Myocyte (in vitro differentiated cells): ENCODE results near the gene BCL2. TPM values are rescaled to one million over a fixed set of nuclear protein-coding genes. Genes with fewer than 3 reads are reported as not detected.

Experiments used
- DNase-seq: peaks from one replicate; pipeline ENCODE4 v3.0.0-alpha.2; 2012; ENCODE audit warnings: low read depth
- total RNA-seq: library from RNA; depleted of rRNA; stranded (reverse); fragments of >200 nt; gene quantifications from 2 replicates; pipeline ENCODE4 v1.2.3, GENCODE V29; 2014

The BCL2 gene
- total RNA-seq, 1 donor from 2014 or later: 4.2 TPM

DNA sequence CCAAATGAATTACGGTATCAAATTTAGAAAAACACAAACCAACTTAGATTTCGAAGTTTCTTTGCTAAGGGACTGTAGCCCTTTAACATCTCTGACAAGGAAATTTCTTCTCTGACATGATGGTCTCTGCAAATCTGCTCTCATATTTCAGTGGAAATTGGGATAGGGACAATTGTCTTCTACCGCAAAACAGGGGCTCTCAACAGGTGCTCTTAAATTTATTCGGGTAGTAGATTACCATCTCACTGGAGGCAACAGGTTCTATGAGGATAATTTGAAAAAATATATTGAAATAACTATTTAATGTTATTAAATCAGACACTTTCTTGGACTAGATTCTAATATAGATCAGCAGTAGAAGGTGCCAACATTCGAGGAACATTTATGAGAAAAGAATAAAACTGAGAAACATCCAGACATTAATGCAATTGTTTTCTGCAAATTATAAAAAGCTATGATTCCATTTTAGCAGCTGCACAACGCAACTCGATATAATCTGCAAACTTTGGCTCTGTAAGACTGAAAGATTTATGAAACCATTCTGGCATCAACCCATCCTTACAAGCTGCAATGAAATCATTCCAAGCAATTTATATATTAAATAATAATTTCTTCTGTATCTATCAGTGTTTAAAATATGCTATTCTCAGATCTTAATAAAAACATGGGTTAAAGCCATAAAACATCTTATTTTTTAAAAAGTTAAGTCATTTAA, 10.0 kb upstream of the BCL2 start:
- no peak for DNase-seq

DNA sequence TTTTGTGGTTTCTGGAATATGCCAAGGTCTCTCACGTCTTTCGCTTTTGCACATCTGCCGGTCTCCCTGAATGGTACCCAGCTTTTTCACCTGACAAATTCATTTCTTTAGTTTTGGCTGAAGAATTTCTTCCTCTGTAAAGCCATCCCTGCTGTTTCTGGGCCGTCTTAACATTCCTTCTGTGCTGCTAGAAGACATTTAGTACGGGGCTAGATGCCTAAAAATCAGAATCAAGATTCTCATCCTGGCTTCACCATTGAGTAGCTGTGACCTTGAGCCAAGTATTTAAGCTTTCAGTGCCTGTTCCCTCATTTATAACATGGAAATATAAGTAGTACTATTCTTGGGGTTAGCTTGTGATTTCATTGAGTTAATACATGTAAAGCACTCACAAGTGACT, 6.4 kb upstream of the BCL2 start:
- DNase-seq: no peak

GRCh38 chr18:63325086-63325686, 5.6 kb upstream of the BCL2 start:
- no peak for DNase-seq

DNA sequence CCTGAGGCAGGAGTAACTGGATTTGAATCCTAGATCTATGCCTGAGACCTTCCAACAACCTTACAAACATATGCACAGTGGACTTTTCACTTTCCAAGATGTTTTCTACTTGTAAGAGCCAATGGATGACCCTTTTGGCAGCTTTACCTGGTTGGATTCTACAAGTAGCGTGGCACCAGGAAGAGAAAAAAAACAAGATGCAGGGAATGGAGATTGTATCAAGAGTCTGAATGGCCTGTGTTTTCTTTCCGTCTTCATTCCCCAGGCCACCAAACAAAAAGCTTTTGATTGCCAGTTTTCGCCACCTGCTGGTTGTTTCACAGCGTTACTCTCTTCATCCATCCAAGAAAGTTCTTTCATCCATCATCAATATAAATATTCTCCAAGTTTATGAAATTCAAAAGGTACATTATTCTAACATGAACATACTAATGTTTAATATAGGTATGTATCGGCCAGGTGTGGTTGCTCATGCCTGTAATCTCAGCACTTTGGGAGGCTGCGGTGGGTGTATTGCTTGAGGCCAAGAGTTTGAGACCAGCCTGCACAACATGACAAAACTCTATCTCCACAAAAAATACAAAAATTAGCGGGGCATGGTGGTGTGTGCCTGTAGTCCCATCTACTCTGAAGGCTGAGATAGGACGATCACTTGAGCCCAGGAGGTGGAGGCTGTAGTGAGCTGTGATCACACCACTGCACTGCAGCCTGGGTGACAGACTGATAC, 3.5 kb upstream of the BCL2 start:
- peak; percentile 79 for DNase-seq

DNA sequence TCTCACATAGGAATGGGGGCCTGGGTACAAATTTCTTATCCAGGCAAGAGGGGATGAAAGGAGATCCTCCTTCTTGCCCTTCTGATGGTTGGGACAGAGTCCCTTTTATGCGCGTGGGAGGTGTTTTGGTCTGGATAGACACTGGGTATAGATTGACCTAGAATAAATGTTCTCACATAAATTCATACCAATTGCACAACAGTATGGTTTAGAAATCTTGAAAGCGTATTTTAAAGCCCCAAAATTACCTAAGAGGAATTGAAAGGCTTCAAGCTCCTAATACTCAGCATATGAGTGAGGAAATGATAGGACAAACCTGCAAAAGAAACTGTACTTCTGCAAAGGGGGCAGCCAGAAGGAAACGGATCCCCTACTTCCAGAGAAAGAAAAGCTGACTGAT, 2.6 kb upstream of the BCL2 start:
- no peak for DNase-seq

DNA sequence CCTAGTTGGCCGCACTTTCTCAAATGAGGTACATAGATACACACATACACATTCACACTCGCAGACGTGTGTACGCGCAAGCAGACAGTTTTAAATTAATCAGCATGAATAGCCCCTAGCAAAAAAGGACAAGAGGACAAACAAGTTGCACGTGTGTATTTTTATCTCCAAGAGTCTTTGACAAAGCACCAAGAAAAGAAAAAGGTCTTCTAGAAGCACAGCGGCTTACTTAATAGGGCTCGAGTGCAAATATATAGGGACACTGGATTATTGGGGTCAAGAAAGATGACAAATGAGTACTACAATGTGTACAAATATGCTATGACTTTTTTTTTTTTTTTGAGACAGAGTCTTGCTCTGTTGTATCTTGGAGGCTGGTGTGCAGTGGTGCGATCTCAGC, 1.7 kb upstream of the BCL2 start:
- DNase-seq: no peak

- no peak for DNase-seq
Measured at GRCh38 chr18:63320975-63321265, 1.4 kb upstream of the BCL2 start.

DNA sequence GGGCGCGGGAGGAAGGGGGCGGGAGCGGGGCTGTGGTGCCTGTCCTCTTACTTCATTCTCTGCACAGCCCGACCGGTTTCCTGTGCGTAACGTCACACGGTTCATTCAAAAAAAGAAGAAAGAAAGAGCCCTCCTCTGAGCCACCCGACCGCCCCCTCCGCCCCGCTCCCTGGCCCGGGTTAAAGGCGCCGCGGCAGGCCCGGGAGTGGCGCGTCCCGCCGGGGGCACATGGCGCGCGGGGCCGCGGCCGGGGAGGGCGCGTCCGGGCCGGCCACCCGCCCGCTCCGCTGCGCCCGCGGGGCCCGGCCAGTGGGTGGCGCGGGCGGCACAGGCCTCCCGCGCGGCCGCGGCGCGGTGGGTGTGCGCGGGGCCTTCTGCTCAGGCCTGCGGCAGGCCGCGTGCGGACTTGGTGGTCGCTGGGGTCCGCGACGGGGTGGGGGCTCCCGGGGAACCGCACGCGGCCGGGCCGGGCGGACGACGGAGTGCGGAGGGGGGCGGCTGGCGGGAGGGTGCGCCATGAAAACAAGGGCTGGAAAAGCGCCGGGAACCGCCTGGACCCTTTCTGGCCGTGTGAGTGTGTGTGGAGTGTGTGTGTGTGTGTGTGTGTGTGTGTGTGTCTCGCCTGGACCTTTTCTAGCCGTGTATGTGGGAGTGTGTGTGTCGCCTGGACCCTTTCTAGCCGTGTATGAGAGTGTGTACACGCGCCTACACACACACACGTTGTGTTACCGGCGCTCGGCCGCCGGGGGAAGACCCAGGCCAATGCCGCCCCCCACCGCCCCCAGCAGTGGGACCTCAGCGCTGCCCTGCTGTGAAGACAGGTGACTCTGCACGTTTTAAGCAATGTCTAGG, 780 bp upstream of the BCL2 start:
- DNase-seq: peak; percentile 82

DNA sequence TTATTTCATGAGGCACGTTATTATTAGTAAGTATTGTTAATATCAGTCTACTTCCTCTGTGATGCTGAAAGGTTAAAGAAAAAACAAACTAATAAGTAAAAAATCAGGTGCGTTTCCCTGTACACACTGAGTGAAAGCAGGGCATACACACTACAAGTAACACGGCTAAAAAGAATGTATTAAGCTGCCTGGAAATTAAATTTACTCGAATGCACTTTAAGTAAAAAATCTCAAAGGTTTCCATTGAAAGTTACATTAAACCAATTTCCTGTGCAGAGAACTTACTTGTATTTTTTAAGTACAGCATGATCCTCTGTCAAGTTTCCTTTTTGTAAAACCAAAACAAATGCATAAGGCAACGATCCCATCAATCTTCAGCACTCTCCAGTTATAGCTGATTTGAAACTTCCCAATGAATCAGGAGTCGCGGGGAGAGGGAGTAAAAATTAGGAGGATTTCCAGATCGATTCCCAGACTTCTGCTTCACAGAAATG, 633 bp downstream of the BCL2 start:
- DNase-seq: no peak

GRCh38 chr18:63317982-63318888, 1.3 kb downstream of the BCL2 start:
- peak; percentile 13 for DNase-seq

- no peak for DNase-seq
Measured at GRCh38 chr18:63317556-63317946, 2.0 kb downstream of the BCL2 start.

DNA sequence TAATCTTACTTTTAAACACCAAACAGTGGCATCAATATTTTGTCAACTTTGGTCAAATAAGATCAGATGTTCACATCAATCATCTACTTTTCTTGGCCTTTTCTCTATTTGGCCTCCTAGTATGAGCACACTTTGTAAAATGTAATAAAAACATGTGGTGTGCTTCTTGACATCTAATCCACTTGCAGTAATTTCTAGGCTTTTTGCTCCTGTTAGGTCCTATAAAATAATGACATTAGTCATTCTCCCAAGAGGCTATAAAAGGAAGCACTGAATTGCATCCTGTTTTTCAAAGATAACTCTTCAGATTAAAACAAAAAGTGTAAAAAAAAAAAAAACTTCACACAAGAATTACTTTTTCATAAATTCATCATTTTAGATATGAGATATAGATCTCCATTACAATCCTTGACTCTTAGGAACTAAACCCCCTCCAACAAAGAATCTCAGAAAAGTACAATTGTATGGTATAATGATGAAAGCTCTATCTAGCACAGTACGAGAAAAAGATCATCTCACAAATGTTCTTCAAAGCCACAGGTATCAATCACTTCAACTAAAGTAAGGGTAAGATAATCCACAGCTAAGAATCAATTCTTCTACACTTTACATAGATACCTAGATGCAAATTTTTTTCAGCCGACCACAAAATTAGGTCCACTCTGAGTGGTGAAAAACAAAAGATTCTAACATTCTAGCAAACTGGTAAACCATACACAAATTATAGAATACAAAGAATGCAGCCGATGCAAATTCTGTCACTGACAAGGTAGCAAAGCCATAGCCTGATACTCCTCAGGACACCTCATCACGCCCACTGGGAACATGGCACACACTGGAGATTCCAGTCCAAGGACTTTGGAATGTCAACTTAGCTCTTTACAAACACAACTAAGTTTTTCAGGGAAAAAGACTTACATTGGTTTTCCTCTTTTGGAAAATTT, 2.7 kb downstream of the BCL2 start:
- peak; percentile 23 for DNase-seq

DNA sequence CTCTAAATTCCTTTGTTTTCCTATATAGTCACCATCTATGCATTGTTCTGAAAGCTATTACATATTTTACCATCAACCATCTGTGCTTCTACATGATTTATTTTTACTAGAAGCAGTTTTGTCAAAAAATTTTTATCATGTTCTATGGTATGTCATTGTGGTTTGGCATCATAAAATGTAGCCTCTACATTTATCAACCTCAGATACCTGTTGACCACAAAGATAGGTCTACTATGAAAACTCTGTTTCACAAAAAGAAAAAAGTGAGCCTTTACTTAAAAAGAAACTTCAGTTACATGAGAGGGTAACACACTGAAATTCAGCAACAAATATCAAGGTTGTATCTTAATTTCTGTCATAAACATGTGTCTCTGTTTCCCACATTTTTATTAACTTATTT, 3.7 kb downstream of the BCL2 start:
- DNase-seq: no peak

DNA sequence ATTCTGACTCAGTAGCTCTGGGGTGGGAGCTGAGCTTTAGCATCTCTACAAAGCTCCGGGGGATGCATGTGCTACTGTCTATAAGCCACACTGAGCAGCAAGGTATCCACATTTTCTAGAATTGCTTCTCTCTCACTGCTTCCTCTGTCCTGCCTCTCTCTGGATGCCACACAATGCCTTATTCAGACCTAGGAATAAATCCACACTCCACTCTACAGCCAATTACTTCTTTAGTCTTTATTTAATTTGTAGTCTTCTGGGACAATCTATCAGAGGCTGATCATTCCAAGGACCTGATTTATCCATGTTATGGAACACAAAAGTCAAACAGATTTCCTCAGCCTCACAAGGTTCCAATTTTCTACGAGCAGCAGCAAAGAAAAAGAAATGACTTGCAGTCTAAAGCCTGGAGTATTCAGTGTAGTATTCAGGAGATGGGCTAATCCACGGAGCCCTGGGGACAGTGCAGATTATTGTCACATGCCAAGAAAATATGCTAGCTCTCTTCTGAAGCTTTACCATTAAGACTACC, 4.4 kb downstream of the BCL2 start:
- DNase-seq: no peak

- no peak for DNase-seq
Measured at GRCh38 chr18:63314062-63314790, 5.3 kb downstream of the BCL2 start.

DNA sequence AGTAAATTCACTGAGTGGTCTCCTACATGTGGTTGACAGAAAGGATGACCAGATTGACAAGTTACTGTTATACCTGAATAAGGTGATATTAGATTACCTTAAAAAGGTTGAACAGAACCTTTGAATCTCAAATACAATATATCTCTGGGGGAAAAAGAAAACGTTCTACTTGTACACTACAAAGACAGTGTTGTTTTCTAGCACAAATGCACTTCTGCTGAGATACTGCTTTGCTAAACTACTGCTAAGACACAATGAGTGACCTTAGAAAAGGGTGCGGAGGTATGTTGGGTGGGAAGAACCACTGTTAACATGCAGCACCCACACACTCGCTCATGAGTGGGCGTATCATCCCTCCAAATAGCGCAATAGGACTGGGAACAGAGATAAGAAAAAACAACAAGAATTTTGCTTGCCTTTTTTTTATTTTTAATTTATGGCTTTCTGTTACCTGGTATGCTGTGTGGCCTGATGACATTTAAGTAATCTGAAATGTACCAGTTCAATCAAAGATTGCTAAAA, 6.1 kb downstream of the BCL2 start:
- DNase-seq: no peak

DNA sequence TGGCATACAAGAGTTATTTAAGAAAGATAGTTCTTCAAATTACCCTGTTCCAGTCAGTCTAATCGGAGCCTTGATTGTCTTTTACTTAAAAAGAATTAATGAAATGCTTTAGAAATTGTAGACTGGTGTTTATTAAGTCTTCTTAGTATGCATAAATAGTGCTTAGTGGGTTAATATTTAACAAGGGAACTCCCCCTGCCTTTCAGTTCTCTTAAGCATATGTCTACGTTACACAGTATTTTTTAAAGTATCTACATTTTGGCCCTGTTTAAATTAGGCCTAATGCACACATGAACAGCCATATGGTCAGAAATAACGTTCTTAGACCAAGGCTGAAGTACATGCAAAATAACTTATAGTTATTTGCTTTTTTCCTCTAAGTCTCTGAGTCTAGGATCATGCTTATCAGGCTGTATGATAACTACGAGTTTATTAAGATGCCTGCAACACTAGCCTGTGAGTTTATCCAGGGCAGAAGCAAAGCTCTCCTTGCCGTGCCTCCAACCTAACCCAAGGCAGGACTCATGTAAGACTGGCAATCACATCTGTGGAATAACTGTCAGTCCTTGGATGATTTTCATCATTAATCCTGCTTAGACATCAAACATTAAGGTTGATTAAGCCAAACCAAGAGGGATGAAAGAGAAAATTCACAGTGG, 6.7 kb downstream of the BCL2 start:
- DNase-seq: no peak

- no peak for DNase-seq
Measured at GRCh38 chr18:63312019-63312409, 7.6 kb downstream of the BCL2 start.
